ENCODE results near the gene ARHGAP18.

Gene ARHGAP18

GRCh38 chr6:129725341-129725740 is 15.4 kb upstream of the ARHGAP18 start:
- in situ Hi-C loops (cut with MboI; ENCODE audit: low sequenced_read_pairs), result no loop called here

- in situ Hi-C loops (cut with MboI; ENCODE audit: low sequenced_read_pairs), result no loop called here
These were observed 9.7 kb upstream of the ARHGAP18 start for GRCh38 chr6:129719692-129720091.

- in situ Hi-C loops (cut with MboI; ENCODE audit: low sequenced_read_pairs), result no loop called here
These were observed 7.3 kb upstream of the ARHGAP18 start for GRCh38 chr6:129717277-129717676.

GRCh38 chr6:129713806-129714333 is 3.9 kb upstream of the ARHGAP18 start:
- in situ Hi-C loops (cut with MboI; ENCODE audit: low sequenced_read_pairs), result no loop called here

- in situ Hi-C loops (cut with MboI; ENCODE audit: low sequenced_read_pairs), result no loop called here
These were observed 1.3 kb upstream of the ARHGAP18 start for GRCh38 chr6:129711271-129711631.

GRCh38 chr6:129710450-129711270 is 683 bp upstream of the ARHGAP18 start:
- in situ Hi-C loops (cut with MboI; ENCODE audit: low sequenced_read_pairs), result no loop called here

- in situ Hi-C loops (cut with MboI; ENCODE audit: low sequenced_read_pairs), result no loop called here
These were observed 695 bp downstream of the ARHGAP18 start for GRCh38 chr6:129709196-129709768.

GRCh38 chr6:129708496-129709195 is 1.3 kb downstream of the ARHGAP18 start:
- in situ Hi-C loops (cut with MboI; ENCODE audit: low sequenced_read_pairs), result no loop called here

- in situ Hi-C loops (cut with MboI; ENCODE audit: low sequenced_read_pairs), result no loop called here
These were observed 2.0 kb downstream of the ARHGAP18 start for GRCh38 chr6:129707882-129708495.

GRCh38 chr6:129707028-129707427 is 2.9 kb downstream of the ARHGAP18 start:
- in situ Hi-C loops (cut with MboI; ENCODE audit: low sequenced_read_pairs), result no loop called here

GRCh38 chr6:129705212-129705611 is 4.8 kb downstream of the ARHGAP18 start:
- in situ Hi-C loops (cut with MboI; ENCODE audit: low sequenced_read_pairs), result no loop called here

GRCh38 chr6:129704708-129705107 is 5.3 kb downstream of the ARHGAP18 start:
- in situ Hi-C loops (cut with MboI; ENCODE audit: low sequenced_read_pairs), result no loop called here

GRCh38 chr6:129701721-129702455 is 8.1 kb downstream of the ARHGAP18 start:
- in situ Hi-C loops (cut with MboI; ENCODE audit: low sequenced_read_pairs), result no loop called here

- in situ Hi-C loops (cut with MboI; ENCODE audit: low sequenced_read_pairs), result no loop called here
These were observed 9.3 kb downstream of the ARHGAP18 start for GRCh38 chr6:129700666-129701065.

GRCh38 chr6:129699659-129700058 is 10.3 kb downstream of the ARHGAP18 start:
- in situ Hi-C loops (cut with MboI; ENCODE audit: low sequenced_read_pairs), result no loop called here

- in situ Hi-C loops (cut with MboI; ENCODE audit: low sequenced_read_pairs), result no loop called here
These were observed 11.5 kb downstream of the ARHGAP18 start for GRCh38 chr6:129698430-129698829.

GRCh38 chr6:129697788-129698187 is 12.2 kb downstream of the ARHGAP18 start:
- in situ Hi-C loops (cut with MboI; ENCODE audit: low sequenced_read_pairs), result no loop called here

GRCh38 chr6:129696843-129697242 is 13.1 kb downstream of the ARHGAP18 start:
- in situ Hi-C loops (cut with MboI; ENCODE audit: low sequenced_read_pairs), result no loop called here

GRCh38 chr6:129696028-129696418 is 14.0 kb downstream of the ARHGAP18 start:
- in situ Hi-C loops (cut with MboI; ENCODE audit: low sequenced_read_pairs), result no loop called here

- in situ Hi-C loops (cut with MboI; ENCODE audit: low sequenced_read_pairs), result no loop called here
These were observed 14.5 kb downstream of the ARHGAP18 start for GRCh38 chr6:129695373-129696027.

Data from hTERT RPE-1 (cell line).